K562 (cell line): Measurements from ENCODE around the gene TAMALIN. TPM values are rescaled to one million over a fixed set of nuclear protein-coding genes. Genes with fewer than 3 reads are reported as not detected.

Experiments
- ATAC-seq: fragments of 200-7000 bp; cut with Tn5 transposase; 3 replicates; pipeline ENCODE4 v1.9.1; 2020; ENCODE audit warnings: moderate library complexity
- BruUV-seq: library from RNA; stranded (reverse); fragments of 400-500 nt; replicated peaks from 2 replicates; lab custom pipeline; 2021; lab: Mats Ljungman, UMichigan
- CTCF ChIA-PET: fragments of 300-600 bp; formaldehyde crosslinking; extraction: SDS; loops from one replicate; lab custom pipeline; 2021; ENCODE audit warnings: low intra/inter-chr PET ratio; lab: Yijun Ruan, JAX
- POLR2A ChIA-PET: fragments of 300-600, 350-650 bp; sonication (Branson Sonifier 250); formaldehyde crosslinking; extraction: SDS; loops from one replicate; lab custom pipeline; 2021; ENCODE audit warnings: antibody characterized with exemption, inconsistent platforms; lab: Yijun Ruan, JAX
- DNase-seq, 4 experiments: peaks; one replicate each; pipeline versions ENCODE4 v3.0.0 to v3.0.0-alpha.2; 2011 to 2018; ENCODE audit warnings: low spot score in 3 of 4, mixed read lengths in 3 of 4; ENCODE audit errors: extremely low read depth in 1 of 4
- FAIRE-seq: peaks from 2 replicates; lab custom pipeline; 2011; peaks lifted over from hg19 to GRCh38; lab: Jason Lieb, UNC
- H2AFZ ChIP-seq: 2 replicates; pipeline ENCODE4 v1.6.0; 2011; ENCODE audit warnings: low read depth, low read length, control low read depth, inconsistent platforms
- H3K27ac ChIP-seq: fragments of 200-600 bp; 3 replicates; pipeline ENCODE4 v1.8.0; 2011; ENCODE audit warnings: low read depth, mild to moderate bottlenecking, control low read depth, inconsistent platforms, low read length, moderate library complexity, mixed read lengths; ENCODE audit errors: extremely low read depth
- H3K27me3 ChIP-seq, 2 experiments: fragments of 300-600 bp in 1 of 2; 2 replicates in 1 of 2; 3 replicates in 1 of 2; pipeline versions ENCODE4 v1.6.0 to v1.8.0; 2011; ENCODE audit warnings: inconsistent platforms in 2 of 2, low read length in 2 of 2, mild to moderate bottlenecking in 1 of 2, mixed read lengths in 1 of 2, moderate library complexity in 1 of 2; ENCODE audit not compliant: control insufficient read depth in 2 of 2, insufficient read depth in 2 of 2
- H3K36me3 ChIP-seq: fragments of 300-600 bp; 3 replicates; pipeline ENCODE4 v1.8.0; 2011; ENCODE audit warnings: mild to moderate bottlenecking, low read length, inconsistent platforms; ENCODE audit not compliant: control insufficient read depth, insufficient read depth
- H3K4me1 ChIP-seq, 2 experiments: fragments of 200-600 bp in 1 of 2; replicated peaks in 1 of 2; 2 replicates in 1 of 2; 3 replicates in 1 of 2; pipeline versions ENCODE4 v1.5.1 to v1.8.0; 2011; ENCODE audit warnings: inconsistent platforms in 2 of 2, low read length in 2 of 2, mild to moderate bottlenecking in 1 of 2, mixed read lengths in 1 of 2, moderate library complexity in 1 of 2; ENCODE audit not compliant: control insufficient read depth in 2 of 2, insufficient read depth in 2 of 2
- H3K4me2 ChIP-seq: 2 replicates; pipeline ENCODE4 v1.6.1; 2011; ENCODE audit warnings: low read length, control low read depth, inconsistent platforms, mixed read lengths; ENCODE audit not compliant: insufficient read depth
- H3K4me3 ChIP-seq: fragments of 200-600 bp; sonication (generic), shearing (Covaris generic); 2 replicates; pipeline ENCODE4 v1.5.1; 2016; ENCODE audit warnings: control low read depth, inconsistent platforms
- H3K79me2 ChIP-seq: fragments of 200-600 bp; 3 replicates; pipeline ENCODE4 v1.8.0; 2011; ENCODE audit warnings: low read length, inconsistent platforms; ENCODE audit not compliant: control insufficient read depth, insufficient read depth
- H3K9ac ChIP-seq, 2 experiments: 2 replicates each; pipeline versions ENCODE4 v1.6.0 to v1.6.1; 2011; ENCODE audit warnings: low read depth in 2 of 2, low read length in 2 of 2, control low read depth in 1 of 2, inconsistent platforms in 1 of 2, mild to moderate bottlenecking in 1 of 2, mixed read lengths in 1 of 2; ENCODE audit not compliant: insufficient read depth in 1 of 2
- H3K9me1 ChIP-seq: one replicate; pipeline ENCODE4 v1.6.0; 2011; ENCODE audit warnings: inconsistent platforms, mild to moderate bottlenecking, low read length, moderate library complexity; ENCODE audit not compliant: control insufficient read depth, insufficient read depth
- H3K9me3 ChIP-seq: replicated peaks from 2 replicates; pipeline ENCODE4 v1.5.1; 2011; ENCODE audit warnings: low read depth, low read length, inconsistent platforms; ENCODE audit not compliant: control insufficient read depth, insufficient read depth
- H4K20me1 ChIP-seq: replicated peaks from 2 replicates; pipeline ENCODE4 v1.6.1; 2011; ENCODE audit warnings: low read length, inconsistent platforms, mixed read lengths; ENCODE audit not compliant: control insufficient read depth, insufficient read depth
- HMGN3 ChIP-seq: IDR thresholded peaks from 2 replicates; pipeline ENCODE4 v1.6.1; 2011; ENCODE audit warnings: borderline replicate concordance, low read depth, mild to moderate bottlenecking, mixed read lengths, low read length; ENCODE audit not compliant: insufficient read length; ENCODE audit errors: extremely low read depth
- TCF3 ChIP-seq: sonication (generic); formaldehyde crosslinking; IDR thresholded peaks from 2 replicates; pipeline ENCODE4 v1.4.0; 2020; ENCODE audit warnings: mild to moderate bottlenecking, missing genetic modification reagents
- ZFP36 ChIP-seq: fragments of 150-350 bp; IDR thresholded peaks from 2 replicates; pipeline ENCODE4 v1.6.1; 2018; ENCODE audit warnings: low read length, low read depth; ENCODE audit not compliant: partially characterized antibody
- WGBS: fragments of 100-300 bp; shearing (Covaris generic); methylation state at CpG from one replicate; pipeline ENCODE4 v1.1.6; 2016; ENCODE audit warnings: low coverage, mixed read lengths; ENCODE audit not compliant: insufficient coverage; ENCODE audit errors: missing lambda C conversion rate; 5-methylcytosine and 5-hydroxymethylcytosine counted together
- in situ Hi-C: fragments of 300-500 bp; cut with MboI; formaldehyde crosslinking; loops from 4 replicates; pipeline ENCODE4 v1.15.0; 2018; ENCODE audit warnings: inconsistent platforms, mixed read lengths
- intact Hi-C: fragments of 100-400 bp; cut with micrococcal nuclease; formaldehyde crosslinking; loops from 2 replicates; pipeline ENCODE4 v1.14.2; 2022
- polyA plus RNA-seq, 8 experiments: library from polyadenylated mRNA; depleted of rRNA in 4 of 8; stranded (reverse) in 5 of 8; unstranded in 3 of 8; fragments of >200 nt; fragmentation: Nextera tagmentation in 2 of 8; fragmentation: Illumina TruSeq in 1 of 8; extraction: Ambion mirVana in 2 of 8; extraction: Trizol in 1 of 8; gene quantifications; 2 replicates each; pipeline versions ENCODE4 v1.2.1 to v1.2.3, GENCODE V29; 2011 to 2014; ENCODE audit warnings: inconsistent platforms in 1 of 8, missing spikeins in 1 of 8
- total RNA-seq, 7 experiments: library from RNA; depleted of rRNA in 6 of 7; stranded (reverse); fragments of >200 nt in 6 of 7; fragmentation: Illumina TruSeq in 2 of 7; extraction: Trizol in 2 of 7; gene quantifications; 2 replicates each; pipeline versions ENCODE4 v1.2.1 to v1.2.3, GENCODE V29; 2011 to 2021; ENCODE audit warnings: low replicate concordance in 1 of 7
- TF ChIP-seq, protein P1 (sequence below): sonication (generic); formaldehyde crosslinking; IDR thresholded peaks from 2 replicates; pipeline ENCODE4 v1.8.1; 2023; ENCODE audit warnings: mild to moderate bottlenecking, missing genetic modification reagents, moderate library complexity

Gene TAMALIN
- total and polyA plus RNA-seq, 9 of the 15 experiments (the other 6 are each of a cell fraction or from before 2014, with no cell fraction given): 0.74 to 2.2 (median 1.5) TPM; not detected in 2

GRCh38 chr12:52026263-52026662, 19.5 kb downstream of the TAMALIN start:
- no peak overlapping the region for H3K27ac ChIP-seq
- H4K20me1 ChIP-seq: no peaks in the 10 kb centered on the region
- peaks cover 0 to 23% of the 10 kb centered on the region in 2 experiments; a peak in 3 of 5 replicates for H3K27me3 ChIP-seq
- H3K9me3 ChIP-seq: no peaks in the 10 kb centered on the region
- H3K36me3 ChIP-seq: no peaks in the 10 kb centered on the region
- POLR2A ChIA-PET: interaction anchor here (0.6 to 1.5 kb wide), 4 partner anchors 45 to 232 kb away, joined by 3 to 6 read pairs (median 4); no protein-coding TSS in a partner anchor
- H3K79me2 ChIP-seq: no peaks in the 10 kb centered on the region
- H3K9me1 ChIP-seq: no peaks in the 10 kb centered on the region
- 10% methylated on average over 5 of the region's 5 CpGs for WGBS
- in situ Hi-C loops: loop anchor here (5.0 kb wide), 2 partner anchors 56 to 96 kb away; no protein-coding TSS in a partner anchor
- FAIRE-seq (no peak), ATAC-seq (no peak)
- H3K4me2 ChIP-seq: no peak overlapping the region
- no peak overlapping the region for H2AFZ ChIP-seq
- H3K4me1 ChIP-seq: peaks cover 2 to 27% of the 10 kb centered on the region in 2 experiments; a peak in 3 of 5 replicates
- BruUV-seq: no TSS peak
- TF ChIP-seq, protein P1, sequence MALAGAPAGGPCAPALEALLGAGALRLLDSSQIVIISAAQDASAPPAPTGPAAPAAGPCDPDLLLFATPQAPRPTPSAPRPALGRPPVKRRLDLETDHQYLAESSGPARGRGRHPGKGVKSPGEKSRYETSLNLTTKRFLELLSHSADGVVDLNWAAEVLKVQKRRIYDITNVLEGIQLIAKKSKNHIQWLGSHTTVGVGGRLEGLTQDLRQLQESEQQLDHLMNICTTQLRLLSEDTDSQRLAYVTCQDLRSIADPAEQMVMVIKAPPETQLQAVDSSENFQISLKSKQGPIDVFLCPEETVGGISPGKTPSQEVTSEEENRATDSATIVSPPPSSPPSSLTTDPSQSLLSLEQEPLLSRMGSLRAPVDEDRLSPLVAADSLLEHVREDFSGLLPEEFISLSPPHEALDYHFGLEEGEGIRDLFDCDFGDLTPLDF (CRISPR knock-in tag): no peak
- no peak for TF ChIP-seq ZFP36
- no peak for TF ChIP-seq HMGN3
- TF ChIP-seq TCF3 (CRISPR knock-in tag): no peak
- TF ChIP-seq, all 486 proteins: peak for 0
- DNase-seq: no peak
- H3K9ac ChIP-seq: no peak overlapping the region
- CTCF ChIA-PET: interaction anchor here (0.6 to 6.0 kb wide), 11 partner anchors 16 to 350 kb away, joined by 3 to 242 read pairs (median 4); partner anchors contain the start of genes ATG101, NR4A1, SMIM41 and TAMALIN
- intact Hi-C loops: no loop called here
- no peak overlapping the region for H3K4me3 ChIP-seq
